ENCODE results near the gene UBE2K. TPM values are rescaled to one million over a fixed set of nuclear protein-coding genes. Genes with fewer than 3 reads are reported as not detected.

UBE2K gene
- total and polyA plus RNA-seq, 10 of the 15 experiments (the other 5 are each of a cell fraction or from before 2014, with no cell fraction given): 17.0 to 141 (median 75.5) TPM

- no peak for TF ChIP-seq ZNF592 (IDR thresholded peaks at IDR 0.05)
- TF ChIP-seq, protein P1, sequence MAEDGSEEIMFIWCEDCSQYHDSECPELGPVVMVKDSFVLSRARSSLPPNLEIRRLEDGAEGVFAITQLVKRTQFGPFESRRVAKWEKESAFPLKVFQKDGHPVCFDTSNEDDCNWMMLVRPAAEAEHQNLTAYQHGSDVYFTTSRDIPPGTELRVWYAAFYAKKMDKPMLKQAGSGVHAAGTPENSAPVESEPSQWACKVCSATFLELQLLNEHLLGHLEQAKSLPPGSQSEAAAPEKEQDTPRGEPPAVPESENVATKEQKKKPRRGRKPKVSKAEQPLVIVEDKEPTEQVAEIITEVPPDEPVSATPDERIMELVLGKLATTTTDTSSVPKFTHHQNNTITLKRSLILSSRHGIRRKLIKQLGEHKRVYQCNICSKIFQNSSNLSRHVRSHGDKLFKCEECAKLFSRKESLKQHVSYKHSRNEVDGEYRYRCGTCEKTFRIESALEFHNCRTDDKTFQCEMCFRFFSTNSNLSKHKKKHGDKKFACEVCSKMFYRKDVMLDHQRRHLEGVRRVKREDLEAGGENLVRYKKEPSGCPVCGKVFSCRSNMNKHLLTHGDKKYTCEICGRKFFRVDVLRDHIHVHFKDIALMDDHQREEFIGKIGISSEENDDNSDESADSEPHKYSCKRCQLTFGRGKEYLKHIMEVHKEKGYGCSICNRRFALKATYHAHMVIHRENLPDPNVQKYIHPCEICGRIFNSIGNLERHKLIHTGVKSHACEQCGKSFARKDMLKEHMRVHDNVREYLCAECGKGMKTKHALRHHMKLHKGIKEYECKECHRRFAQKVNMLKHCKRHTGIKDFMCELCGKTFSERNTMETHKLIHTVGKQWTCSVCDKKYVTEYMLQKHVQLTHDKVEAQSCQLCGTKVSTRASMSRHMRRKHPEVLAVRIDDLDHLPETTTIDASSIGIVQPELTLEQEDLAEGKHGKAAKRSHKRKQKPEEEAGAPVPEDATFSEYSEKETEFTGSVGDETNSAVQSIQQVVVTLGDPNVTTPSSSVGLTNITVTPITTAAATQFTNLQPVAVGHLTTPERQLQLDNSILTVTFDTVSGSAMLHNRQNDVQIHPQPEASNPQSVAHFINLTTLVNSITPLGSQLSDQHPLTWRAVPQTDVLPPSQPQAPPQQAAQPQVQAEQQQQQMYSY (CRISPR knock-in tag; IDR thresholded peaks at IDR 0.05): no peak
- TF ChIP-seq YBX1 (IDR thresholded peaks at IDR 0.05): no peak
- TF ChIP-seq NFYB (IDR thresholded peaks at IDR 0.05; ENCODE audit: insufficient read depth, low read depth, low read length): no peak
- no peak for TF ChIP-seq BRCA1 (IDR thresholded peaks at IDR 0.05; ENCODE audit: low read depth, low read length)
- no peak for TF ChIP-seq ETV6 (conservative IDR thresholded peaks at IDR 0.05 in 1 of 2, IDR thresholded peaks at IDR 0.05 in 1 of 2; ENCODE audit: borderline replicate concordance in 1 of 2, low read depth in 1 of 2)
- TF ChIP-seq ZBTB11 (CRISPR knock-in tag; IDR thresholded peaks at IDR 0.05): no peak
- TF ChIP-seq MYB (IDR thresholded peaks at IDR 0.05; ENCODE audit: borderline replicate concordance, low read depth, low read length): no peak
- TF ChIP-seq CEBPB (IDR thresholded peaks at IDR 0.05; ENCODE audit: borderline replicate concordance in 1 of 2, low read depth in 2 of 2, low read length in 2 of 2): no peak
- TF ChIP-seq SPI1 (IDR thresholded peaks at IDR 0.05; ENCODE audit: borderline replicate concordance, insufficient read depth, low read depth, low read length): no peak
- no peak for TF ChIP-seq RAD21 (IDR thresholded peaks at IDR 0.05; ENCODE audit: insufficient read depth, low read depth, low read length)
Measured at GRCh38 chr4:39649639-39650265, 48.2 kb upstream of the UBE2K start (continued).
